Measurements from ENCODE around the gene IL3RA.
"Not testable (repeated sequence)": the region's sequence is repeated elsewhere in the genome, so short reads cannot be mapped to it uniquely, and the experiment has no call there.

The IL3RA gene

DNA sequence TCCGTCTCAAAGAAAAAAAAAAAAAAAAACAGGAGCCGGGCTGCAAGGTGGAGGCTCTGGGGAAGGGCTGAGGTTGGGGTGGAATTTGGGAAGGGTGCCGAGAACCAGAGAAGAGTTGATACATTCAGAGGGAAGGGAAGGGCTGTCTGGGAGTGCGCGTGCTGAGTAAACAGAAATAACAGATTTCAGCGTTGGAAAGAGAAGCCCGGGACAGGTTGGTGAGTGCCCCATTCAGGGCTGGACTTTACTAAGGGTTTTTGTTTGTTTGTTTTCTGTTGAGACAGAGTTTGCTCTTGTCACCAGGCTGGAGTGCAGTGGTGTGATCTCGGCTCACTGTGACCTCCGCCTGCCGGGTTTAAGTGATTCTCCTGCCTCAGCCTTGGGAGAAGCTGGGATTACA is 1.7 kb upstream of the IL3RA start:
- TF ChIP-seq, protein P1, sequence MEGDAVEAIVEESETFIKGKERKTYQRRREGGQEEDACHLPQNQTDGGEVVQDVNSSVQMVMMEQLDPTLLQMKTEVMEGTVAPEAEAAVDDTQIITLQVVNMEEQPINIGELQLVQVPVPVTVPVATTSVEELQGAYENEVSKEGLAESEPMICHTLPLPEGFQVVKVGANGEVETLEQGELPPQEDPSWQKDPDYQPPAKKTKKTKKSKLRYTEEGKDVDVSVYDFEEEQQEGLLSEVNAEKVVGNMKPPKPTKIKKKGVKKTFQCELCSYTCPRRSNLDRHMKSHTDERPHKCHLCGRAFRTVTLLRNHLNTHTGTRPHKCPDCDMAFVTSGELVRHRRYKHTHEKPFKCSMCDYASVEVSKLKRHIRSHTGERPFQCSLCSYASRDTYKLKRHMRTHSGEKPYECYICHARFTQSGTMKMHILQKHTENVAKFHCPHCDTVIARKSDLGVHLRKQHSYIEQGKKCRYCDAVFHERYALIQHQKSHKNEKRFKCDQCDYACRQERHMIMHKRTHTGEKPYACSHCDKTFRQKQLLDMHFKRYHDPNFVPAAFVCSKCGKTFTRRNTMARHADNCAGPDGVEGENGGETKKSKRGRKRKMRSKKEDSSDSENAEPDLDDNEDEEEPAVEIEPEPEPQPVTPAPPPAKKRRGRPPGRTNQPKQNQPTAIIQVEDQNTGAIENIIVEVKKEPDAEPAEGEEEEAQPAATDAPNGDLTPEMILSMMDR (conservative IDR thresholded peaks at IDR 0.05; ENCODE audit: low read length): no peak
- no peak overlapping the region for H3K4me3 ChIP-seq (ENCODE audit: low read length)
- DNase-seq (ENCODE audit: low read depth): no peak

DNA sequence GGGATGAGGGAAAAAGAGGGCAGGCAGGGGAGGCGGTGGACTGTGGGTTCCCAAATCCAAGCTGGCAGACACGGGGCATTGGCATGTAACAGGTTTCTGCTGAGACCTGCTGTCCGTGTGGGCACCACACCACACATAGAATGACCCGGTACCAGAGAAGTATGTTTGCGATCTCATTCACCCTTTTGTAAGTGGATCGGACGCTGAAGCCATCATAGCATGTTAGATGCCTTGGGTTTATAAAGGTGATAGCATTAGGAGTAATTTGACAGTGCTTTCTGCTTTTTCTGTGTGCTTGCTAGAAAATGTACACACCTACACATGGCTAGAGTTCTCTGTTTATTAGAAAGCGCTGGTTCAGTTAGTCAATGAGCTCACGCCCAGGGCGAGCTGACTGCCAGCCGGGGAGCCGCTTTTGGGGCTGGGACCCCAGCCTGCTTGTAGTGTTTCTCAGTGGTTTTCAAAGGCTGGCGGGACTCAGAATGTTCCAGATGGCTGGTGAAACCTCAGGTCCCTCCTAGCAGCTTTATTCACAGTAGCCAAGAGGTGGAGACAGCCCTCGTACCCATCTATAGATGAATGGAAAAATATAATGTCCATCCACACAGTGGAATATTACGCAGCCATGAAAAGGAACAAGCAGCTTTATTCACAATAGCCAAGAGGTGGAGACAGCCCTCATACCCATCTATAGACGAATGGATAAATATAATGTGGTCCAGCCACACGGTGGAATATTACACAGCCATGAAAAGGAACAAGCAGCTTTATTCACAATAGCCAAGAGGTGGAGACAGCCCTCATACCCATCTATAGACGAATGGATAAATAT is 579 bp downstream of the IL3RA start:
- peak overlapping the region; percentile 45 for H3K4me3 ChIP-seq (ENCODE audit: low read length)
- TF ChIP-seq, protein P1 (conservative IDR thresholded peaks at IDR 0.05; ENCODE audit: low read length): no peak
- DNase-seq (ENCODE audit: low read depth): no peak

DNA sequence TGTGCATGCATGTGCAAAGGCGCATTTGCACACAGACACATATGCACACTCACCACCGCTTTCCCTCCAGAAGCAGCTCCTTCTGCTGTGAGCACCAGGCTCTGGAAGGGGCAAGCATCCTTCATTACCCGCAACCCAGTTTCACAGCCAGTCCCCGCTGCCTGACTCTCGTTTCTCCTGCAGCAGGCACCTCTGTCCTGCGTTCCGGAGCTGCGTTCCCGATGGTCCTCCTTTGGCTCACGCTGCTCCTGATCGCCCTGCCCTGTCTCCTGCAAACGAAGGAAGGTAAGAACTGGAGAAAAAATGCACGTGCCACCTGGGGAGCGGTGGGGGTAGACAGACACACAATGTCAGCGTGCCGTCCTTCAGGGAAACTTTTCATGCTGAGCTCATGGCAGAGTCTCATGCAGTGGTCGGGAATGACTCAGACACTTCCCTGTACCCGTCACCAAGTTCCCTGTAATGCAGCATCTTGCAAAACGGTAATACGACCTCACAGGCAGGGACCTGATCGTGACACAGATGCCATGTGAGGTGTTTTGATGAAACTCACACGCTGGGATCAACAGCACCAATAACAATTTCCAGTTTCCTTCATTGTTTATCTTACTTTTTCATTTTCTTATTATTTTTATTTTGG is 5.1 kb downstream of the IL3RA start:
- TF ChIP-seq, protein P1 (conservative IDR thresholded peaks at IDR 0.05; ENCODE audit: low read length): no peak
- DNase-seq (ENCODE audit: low read depth): no peak
- H3K4me3 ChIP-seq (ENCODE audit: low read length): no peak overlapping the region

DNA sequence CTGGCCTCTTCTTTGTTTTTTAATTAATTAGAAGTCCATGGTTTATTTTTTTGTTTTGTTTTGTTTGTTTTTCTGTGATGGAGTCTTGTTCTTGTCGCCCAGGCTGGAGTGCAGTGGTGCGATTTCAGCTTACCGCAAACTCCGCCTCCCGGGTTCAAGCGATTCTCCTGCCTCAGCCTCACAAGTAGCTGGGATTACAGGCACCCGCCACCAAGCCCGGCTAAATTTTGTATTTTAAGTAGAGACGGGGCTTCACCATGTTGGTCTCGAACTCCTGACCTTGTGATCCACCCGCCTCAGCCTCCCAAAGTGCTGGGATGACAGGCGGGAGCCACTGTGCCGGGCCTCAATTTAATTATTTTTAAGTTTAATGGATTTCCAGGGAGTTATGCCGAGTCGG is 13.0 kb downstream of the IL3RA start:
- not testable (repeated sequence) for DNase-seq (ENCODE audit: low read depth); H3K4me3 ChIP-seq (ENCODE audit: low read length)

- TF ChIP-seq, protein P1 (conservative IDR thresholded peaks at IDR 0.05; ENCODE audit: low read length): no peak
- DNase-seq (ENCODE audit: low read depth): no peak
- H3K4me3 ChIP-seq (ENCODE audit: low read length): no peak overlapping the region
Observed at GRCh38 chrX:1351981-1352714, 15.6 kb downstream of the IL3RA start.

DNA sequence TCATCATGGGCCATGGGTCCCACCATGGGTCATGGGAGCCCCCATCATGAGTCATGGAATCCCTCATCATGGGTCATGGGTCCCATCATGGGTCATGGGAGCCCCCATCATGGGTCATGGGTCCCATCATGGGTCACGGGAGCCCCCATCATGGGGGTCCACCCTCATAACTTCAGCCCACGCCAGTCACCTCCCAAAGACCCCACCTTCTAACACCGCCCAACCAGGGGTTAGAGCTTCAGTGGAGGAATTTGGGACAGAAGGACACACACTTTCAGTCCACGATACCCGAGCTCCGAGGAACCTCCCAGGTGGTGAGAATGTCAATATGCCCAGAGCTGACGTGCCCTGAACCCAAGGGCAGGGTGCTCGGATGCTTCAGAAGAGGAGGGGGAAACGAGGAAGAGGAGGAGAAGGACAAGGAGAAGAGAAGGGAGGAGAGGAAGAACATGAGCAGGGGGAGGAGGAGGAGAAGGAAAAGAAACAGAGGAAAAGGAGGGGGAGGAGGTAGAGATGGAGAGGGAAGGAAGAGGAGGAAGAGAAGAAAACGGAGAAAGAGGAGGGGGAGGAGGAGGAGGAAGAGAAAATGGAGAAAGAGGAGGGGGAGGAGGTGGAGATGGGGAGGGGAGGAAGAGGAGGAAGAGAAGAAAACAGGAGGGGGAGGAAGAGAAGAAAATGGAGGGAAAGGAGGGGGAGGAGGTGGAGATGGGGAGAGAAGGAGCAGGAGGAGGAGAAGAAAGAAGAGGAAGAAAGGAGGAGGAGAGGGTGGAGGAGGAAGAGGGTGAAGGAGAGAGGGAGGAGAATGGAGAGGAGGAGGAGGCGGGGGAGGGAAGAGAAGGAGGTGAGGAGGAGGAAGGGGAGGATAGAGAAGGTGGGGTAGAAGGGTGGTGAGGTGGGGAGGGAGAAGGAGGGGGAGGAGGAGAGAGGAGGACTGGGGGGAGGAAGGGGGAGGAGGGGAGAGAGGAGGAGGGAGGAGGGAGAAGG is 17.7 kb downstream of the IL3RA start:
- no peak overlapping the region for H3K4me3 ChIP-seq (ENCODE audit: low read length)
- no peak for DNase-seq (ENCODE audit: low read depth)
- TF ChIP-seq, protein P1 (conservative IDR thresholded peaks at IDR 0.05; ENCODE audit: low read length): no peak
